Testis (tissue), 2 donors: ENCODE data around the gene SEMG1.

ENCODE experiments used
- POLR2A ChIP-seq: fragments of 450-650 bp; IDR thresholded peaks from one replicate; pipeline ENCODE4 v1.6.1; 2017; ENCODE audit warnings: antibody characterized with exemption, mild to moderate bottlenecking, moderate library complexity
- TF ChIP-seq, protein P1 (sequence below), 3 experiments: fragments of 450-650 bp in 2 of 3; fragments of 200-600 bp in 1 of 3; sonication (generic) in 1 of 3; IDR thresholded peaks; one replicate each; pipeline ENCODE4 v1.5.1; 2016 to 2019; ENCODE audit warnings: antibody characterized with exemption in 3 of 3, mild to moderate bottlenecking in 2 of 3, moderate library complexity in 1 of 3

DNA sequence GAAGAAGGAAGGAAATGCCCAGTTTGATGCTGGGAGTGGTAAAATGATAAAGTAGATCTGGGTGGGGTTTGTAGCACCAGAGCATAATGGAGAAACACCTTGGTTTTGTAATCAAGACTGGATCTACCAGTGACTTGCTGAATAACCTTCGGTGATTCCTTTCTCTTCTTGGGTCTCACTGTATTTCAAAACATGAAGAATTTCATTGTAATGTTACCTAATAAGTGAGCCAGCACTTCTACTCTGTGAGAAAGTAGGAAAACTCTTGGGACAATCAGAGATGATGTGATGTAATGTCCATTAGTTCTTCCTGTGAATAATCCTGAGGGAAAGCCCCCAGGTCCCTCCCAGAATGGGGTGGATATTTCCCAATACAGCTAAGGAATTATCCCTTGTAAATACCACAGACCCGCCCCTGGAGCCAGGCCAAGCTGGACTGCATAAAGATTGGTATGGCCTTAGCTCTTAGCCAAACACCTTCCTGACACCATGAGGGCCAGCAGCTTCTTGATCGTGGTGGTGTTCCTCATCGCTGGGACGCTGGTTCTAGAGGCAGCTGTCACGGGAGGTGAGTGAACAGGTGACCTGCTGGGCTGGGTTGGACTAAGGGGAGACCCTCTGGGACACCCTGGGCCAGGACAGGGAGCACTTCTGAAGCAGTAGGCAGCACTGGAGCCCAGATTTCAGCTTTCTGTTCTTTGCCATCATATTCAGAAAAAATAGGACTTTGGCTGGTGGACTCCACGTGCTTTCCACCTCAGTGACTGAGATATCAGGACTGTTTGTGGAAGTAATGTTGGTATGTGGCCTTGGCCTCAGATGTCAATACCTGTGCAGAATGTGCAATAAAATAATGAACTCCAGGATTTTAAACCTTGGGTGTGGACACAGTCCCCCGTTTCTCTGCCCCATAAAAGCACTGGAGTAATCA lies 32.1 kb upstream of the SEMG1 start, which contains the start of gene PI3:
- TF ChIP-seq, protein P1, sequence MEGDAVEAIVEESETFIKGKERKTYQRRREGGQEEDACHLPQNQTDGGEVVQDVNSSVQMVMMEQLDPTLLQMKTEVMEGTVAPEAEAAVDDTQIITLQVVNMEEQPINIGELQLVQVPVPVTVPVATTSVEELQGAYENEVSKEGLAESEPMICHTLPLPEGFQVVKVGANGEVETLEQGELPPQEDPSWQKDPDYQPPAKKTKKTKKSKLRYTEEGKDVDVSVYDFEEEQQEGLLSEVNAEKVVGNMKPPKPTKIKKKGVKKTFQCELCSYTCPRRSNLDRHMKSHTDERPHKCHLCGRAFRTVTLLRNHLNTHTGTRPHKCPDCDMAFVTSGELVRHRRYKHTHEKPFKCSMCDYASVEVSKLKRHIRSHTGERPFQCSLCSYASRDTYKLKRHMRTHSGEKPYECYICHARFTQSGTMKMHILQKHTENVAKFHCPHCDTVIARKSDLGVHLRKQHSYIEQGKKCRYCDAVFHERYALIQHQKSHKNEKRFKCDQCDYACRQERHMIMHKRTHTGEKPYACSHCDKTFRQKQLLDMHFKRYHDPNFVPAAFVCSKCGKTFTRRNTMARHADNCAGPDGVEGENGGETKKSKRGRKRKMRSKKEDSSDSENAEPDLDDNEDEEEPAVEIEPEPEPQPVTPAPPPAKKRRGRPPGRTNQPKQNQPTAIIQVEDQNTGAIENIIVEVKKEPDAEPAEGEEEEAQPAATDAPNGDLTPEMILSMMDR (IDR thresholded peaks at IDR 0.05) = no peak
- no peak for TF ChIP-seq POLR2A
